IPS-18a (cell line): ENCODE data around the gene E2F2.
"Not testable (repeated sequence)": the region's sequence is repeated elsewhere in the genome, so short reads cannot be mapped to it uniquely, and the experiment has no call there.

Experiments used
- H3K27ac ChIP-seq: one replicate; pipeline ENCODE4 v1.5.1; 2013; ENCODE audit warnings: low read length
- H3K27me3 ChIP-seq: one replicate; pipeline ENCODE4 v1.6.1; 2013; ENCODE audit warnings: mild to moderate bottlenecking, low read length; ENCODE audit not compliant: control insufficient read depth, insufficient read depth
- H3K36me3 ChIP-seq: one replicate; pipeline ENCODE4 v1.6.1; 2013; ENCODE audit warnings: low read depth, low read length; ENCODE audit not compliant: control insufficient read depth
- H3K4me1 ChIP-seq: one replicate; pipeline ENCODE4 v1.6.1; 2013; ENCODE audit warnings: low read depth, low read length; ENCODE audit not compliant: control insufficient read depth
- H3K4me3 ChIP-seq: one replicate; pipeline ENCODE4 v1.5.1; 2013; ENCODE audit warnings: low read length
- H3K9ac ChIP-seq: one replicate; pipeline ENCODE4 v1.6.1; 2013; ENCODE audit warnings: mild to moderate bottlenecking, low read length, moderate library complexity
- H3K9me3 ChIP-seq: one replicate; pipeline ENCODE4 v1.6.1; 2013; ENCODE audit warnings: low read depth, low read length; ENCODE audit not compliant: control insufficient read depth

The E2F2 gene

DNA sequence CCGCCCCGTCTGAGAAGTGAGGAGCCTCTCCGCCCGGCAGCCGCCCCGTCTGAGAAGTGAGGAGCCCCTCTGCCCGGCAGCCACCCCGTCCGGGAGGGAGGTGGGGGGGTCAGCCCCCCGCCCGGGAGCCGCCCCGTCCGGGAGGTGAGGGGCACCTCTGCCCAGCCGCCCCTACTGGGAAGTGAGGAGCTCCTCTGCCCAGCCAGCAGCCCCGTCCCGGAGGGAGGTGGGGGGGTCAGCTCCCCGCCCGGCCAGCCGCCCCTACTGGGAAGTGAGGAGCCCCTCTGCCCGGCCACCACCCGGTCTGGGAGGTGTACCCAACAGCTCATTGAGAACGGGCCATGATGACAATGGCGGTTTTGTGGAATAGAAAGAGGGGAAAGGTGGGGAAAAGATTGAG lies 26.9 kb downstream of the E2F2 start:
- not testable (repeated sequence) for H3K9ac ChIP-seq, H3K4me3 ChIP-seq, H3K27me3 ChIP-seq, H3K27ac ChIP-seq, H3K4me1 ChIP-seq, H3K36me3 ChIP-seq, H3K9me3 ChIP-seq

- Histone ChIP-seq H3K27me3 (no peaks in the 10 kb centered on the region), H3K27ac (no peak overlapping the region), H3K4me1 (no peaks in the 10 kb centered on the region), H3K36me3 (no peaks in the 10 kb centered on the region), H3K9ac (no peak overlapping the region), H3K9me3 (no peaks in the 10 kb centered on the region), H3K4me3 (no peak overlapping the region)
Measured at GRCh38 chr1:23502951-23503350, 28.1 kb downstream of the E2F2 start.

- Histone ChIP-seq H3K4me3 (no peak overlapping the region), H3K4me1 (no peaks in the 10 kb centered on the region), H3K27ac (no peak overlapping the region), H3K9me3 (no peaks in the 10 kb centered on the region), H3K9ac (no peak overlapping the region), H3K36me3 (no peaks in the 10 kb centered on the region), H3K27me3 (no peaks in the 10 kb centered on the region)
Measured at GRCh38 chr1:23500466-23500865, 30.6 kb downstream of the E2F2 start.

GRCh38 chr1:23497777-23498439 lies 33.1 kb downstream of the E2F2 start:
- Histone ChIP-seq H3K9me3 (no peaks in the 10 kb centered on the region), H3K9ac (no peak overlapping the region), H3K36me3 (no peaks in the 10 kb centered on the region), H3K4me3 (no peak overlapping the region), H3K4me1 (no peaks in the 10 kb centered on the region), H3K27me3 (no peaks in the 10 kb centered on the region), H3K27ac (no peak overlapping the region)

DNA sequence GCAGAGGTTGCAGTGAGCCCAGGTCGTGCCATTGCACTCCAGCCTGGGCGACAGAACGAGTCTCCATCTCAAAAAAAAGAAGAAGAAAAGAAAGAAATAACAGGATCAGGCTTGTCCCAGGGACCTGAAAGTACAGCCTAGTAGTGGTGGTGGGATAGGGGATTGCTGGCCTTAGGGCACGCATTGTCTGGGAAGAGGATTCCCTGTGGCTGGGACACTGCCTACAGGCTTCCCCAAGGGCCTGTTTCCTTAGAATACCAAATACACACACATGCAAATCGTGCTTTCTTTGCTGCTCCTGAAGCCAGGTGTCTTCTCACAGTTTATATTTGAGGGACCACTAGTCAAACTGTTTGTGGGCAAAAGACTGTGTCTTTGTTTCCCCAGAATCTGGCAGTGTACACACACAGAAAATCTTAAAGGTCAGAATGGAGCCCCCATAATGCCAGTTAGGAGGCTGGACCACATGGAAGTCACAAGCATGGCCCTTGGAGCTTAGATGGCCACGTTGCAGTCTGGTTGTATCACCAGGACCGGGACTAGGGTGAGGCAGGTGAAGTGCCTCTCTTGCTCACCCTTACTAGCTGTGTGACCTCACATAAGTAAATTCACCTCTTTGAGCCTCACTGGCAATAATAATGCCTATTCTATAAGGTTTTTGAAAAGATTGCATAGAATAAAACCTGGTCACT lies 34.4 kb downstream of the E2F2 start:
- Histone ChIP-seq H3K27me3 (no peaks in the 10 kb centered on the region), H3K4me1 (no peaks in the 10 kb centered on the region)

DNA sequence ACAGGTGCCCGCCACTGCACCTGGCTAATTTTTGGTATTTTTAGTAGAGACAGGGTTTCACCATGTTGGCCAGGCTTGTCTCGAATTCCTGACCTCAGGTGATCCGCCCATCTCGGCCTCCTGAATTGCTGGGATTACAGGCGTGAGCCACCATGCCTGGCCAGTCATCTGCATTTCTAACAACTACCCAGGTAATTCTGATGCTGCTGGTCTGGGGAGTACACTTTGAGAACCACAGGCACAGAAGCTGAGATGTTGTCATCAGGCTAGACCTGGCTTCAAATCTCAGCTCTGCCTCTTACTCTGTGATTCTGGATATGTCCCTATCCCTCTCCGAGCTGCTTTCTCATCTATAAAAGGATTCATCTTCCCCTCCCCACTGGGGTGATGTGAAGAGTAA lies 36.2 kb downstream of the E2F2 start:
- H3K36me3 ChIP-seq, H3K4me1 ChIP-seq, H3K4me3 ChIP-seq, H3K27me3 ChIP-seq, H3K9ac ChIP-seq, H3K27ac ChIP-seq, H3K9me3 ChIP-seq: not testable (repeated sequence)

More for the DNA sequence above, 34.4 kb downstream of the E2F2 start:
- Histone ChIP-seq H3K9me3 (no peaks in the 10 kb centered on the region), H3K36me3 (no peaks in the 10 kb centered on the region), H3K27ac (no peak overlapping the region), H3K9ac (no peak overlapping the region), H3K4me3 (no peak overlapping the region)

GRCh38 chr1:23492776-23493175 lies 38.3 kb downstream of the E2F2 start:
- not testable (repeated sequence) for H3K27ac ChIP-seq, H3K27me3 ChIP-seq, H3K9ac ChIP-seq, H3K9me3 ChIP-seq, H3K36me3 ChIP-seq, H3K4me3 ChIP-seq, H3K4me1 ChIP-seq

DNA sequence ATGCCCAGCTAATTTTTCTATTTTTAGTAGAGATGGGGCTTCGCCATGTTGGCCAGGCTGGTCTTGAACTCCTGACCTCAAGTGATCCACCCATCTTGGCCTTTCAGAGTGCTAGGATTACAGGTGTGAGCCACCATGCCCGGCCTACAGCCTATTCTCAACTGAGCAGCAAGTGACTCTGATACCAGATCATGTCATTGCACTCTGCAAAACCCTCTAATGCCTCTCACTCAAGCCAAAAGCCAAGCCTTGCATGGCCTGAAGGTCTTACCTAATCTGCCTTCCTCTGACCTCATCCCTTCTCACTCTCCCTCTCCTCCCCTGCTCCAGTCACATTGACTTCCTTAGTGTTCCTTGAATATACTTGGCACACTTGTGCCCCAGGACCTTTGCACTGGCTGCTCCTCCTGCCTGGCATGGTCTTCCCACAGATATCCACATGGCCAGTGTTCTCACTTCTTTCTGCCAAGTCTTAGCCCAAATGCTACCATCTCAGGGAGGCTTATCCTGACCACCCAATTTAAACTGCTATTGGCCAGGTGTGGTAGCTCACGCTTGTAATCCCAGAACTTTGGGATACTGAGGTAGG lies 38.8 kb downstream of the E2F2 start:
- no peak overlapping the region for H3K27ac ChIP-seq
- H3K36me3 ChIP-seq, result no peaks in the 10 kb centered on the region
- no peaks in the 10 kb centered on the region for H3K4me1 ChIP-seq
- no peaks in the 10 kb centered on the region for H3K9me3 ChIP-seq
- H3K4me3 ChIP-seq, result no peak overlapping the region
- no peaks in the 10 kb centered on the region for H3K27me3 ChIP-seq
- no peak overlapping the region for H3K9ac ChIP-seq

- H3K9ac ChIP-seq, result no peak overlapping the region
- H3K27me3 ChIP-seq, result peaks cover 14% of the 10 kb centered on the region
- no peaks in the 10 kb centered on the region for H3K9me3 ChIP-seq
- no peak overlapping the region for H3K27ac ChIP-seq
- H3K36me3 ChIP-seq, result no peaks in the 10 kb centered on the region
- H3K4me1 ChIP-seq, result no peaks in the 10 kb centered on the region
- H3K4me3 ChIP-seq, result no peak overlapping the region
Measured at GRCh38 chr1:23489842-23490241, 41.2 kb downstream of the E2F2 start.

GRCh38 chr1:23485002-23485332 lies 46.1 kb downstream of the E2F2 start:
- Histone ChIP-seq H3K9me3 (no peaks in the 10 kb centered on the region), H3K27me3 (peaks cover 19% of the 10 kb centered on the region), H3K9ac (no peak overlapping the region), H3K4me1 (peaks cover 4% of the 10 kb centered on the region), H3K4me3 (peak overlapping the region; percentile 59), H3K27ac (no peak overlapping the region), H3K36me3 (no peaks in the 10 kb centered on the region)

- H3K9ac ChIP-seq, result no peak overlapping the region
- peaks cover 4% of the 10 kb centered on the region for H3K4me1 ChIP-seq
- no peaks in the 10 kb centered on the region for H3K36me3 ChIP-seq
- H3K27ac ChIP-seq, result no peak overlapping the region
- no peaks in the 10 kb centered on the region for H3K9me3 ChIP-seq
- H3K4me3 ChIP-seq, result peak overlapping the region; percentile 59
- H3K27me3 ChIP-seq, result peaks cover 19% of the 10 kb centered on the region
Measured at GRCh38 chr1:23484253-23485001, 46.6 kb downstream of the E2F2 start.
